B cell (primary cell): Measurements from ENCODE around the gene ZNF891. TPM values are rescaled to one million over a fixed set of nuclear protein-coding genes. Genes with fewer than 3 reads are reported as not detected.

Source experiments
- ATAC-seq: fragments of 200-7000 bp; cut with Tn5 transposase; one replicate; pipeline ENCODE4 v1.10.0; 2021; ENCODE audit warnings: low read depth, mild to moderate bottlenecking, moderate number of reproducible peaks, moderate library complexity
- CTCF ChIA-PET: fragments of 350-600 bp; sonication (Branson Sonifier 250); formaldehyde crosslinking; loops from one replicate; lab custom pipeline; 2021; ENCODE audit warnings: antibody characterized with exemption, inconsistent platforms; lab: Charles Lee
- POLR2A ChIA-PET: fragments of 350-600 bp; sonication (Branson Sonifier 250); formaldehyde crosslinking; loops from one replicate; lab custom pipeline; 2021; ENCODE audit warnings: antibody characterized with exemption; lab: Charles Lee
- DNase-seq: peaks from one replicate; pipeline ENCODE4 v3.0.0; 2013
- H2AFZ ChIP-seq: 2 replicates; pipeline ENCODE4 v1.6.1; 2012; ENCODE audit warnings: mild to moderate bottlenecking, low read depth, low read length; ENCODE audit not compliant: insufficient read depth, poor library complexity, severe bottlenecking
- H3K27ac ChIP-seq, 2 donors: 1 replicate in 1 of 2; 2 replicates in 1 of 2; pipeline ENCODE4 v1.5.1; 2012 to 2013; ENCODE audit warnings: low read length in 2 of 2, mild to moderate bottlenecking in 2 of 2, moderate library complexity in 1 of 2
- H3K27me3 ChIP-seq, 4 experiments: fragments of 200-600 bp in 1 of 4; sonication (generic) in 1 of 4; replicated peaks in 1 of 4; 1 replicate in 2 of 4; 2 replicates in 2 of 4; pipeline versions ENCODE4 v1.6.1 to v1.7.0; 2013 to 2016; ENCODE audit warnings: low read length in 3 of 4, mild to moderate bottlenecking in 2 of 4, mixed read lengths in 1 of 4, moderate library complexity in 1 of 4; ENCODE audit not compliant: insufficient read depth in 4 of 4, control insufficient read depth in 3 of 4; ENCODE audit errors: control extremely low read depth in 1 of 4
- H3K36me3 ChIP-seq, 2 experiments: replicated peaks in 1 of 2; 1 replicate in 1 of 2; 2 replicates in 1 of 2; pipeline versions ENCODE4 v1.6.1 to v1.7.1; 2013; ENCODE audit warnings: low read length in 1 of 2; ENCODE audit not compliant: insufficient read depth in 2 of 2, control insufficient read depth in 1 of 2; ENCODE audit errors: control extremely low read depth in 1 of 2, extremely low read depth in 1 of 2
- H3K4me1 ChIP-seq, 2 donors: fragments of 200-600 bp in 1 of 2; sonication (generic) in 1 of 2; 1 replicate in 1 of 2; 2 replicates in 1 of 2; pipeline versions ENCODE4 v1.5.1 to v1.6.1; 2013 to 2017; ENCODE audit warnings: low read length in 2 of 2; ENCODE audit not compliant: control insufficient read depth in 2 of 2, insufficient read depth in 2 of 2
- H3K4me2 ChIP-seq: replicated peaks from 2 replicates; pipeline ENCODE3; 2012; ENCODE audit warnings: mild to moderate bottlenecking, low read depth, low read length; ENCODE audit not compliant: poor library complexity, severe bottlenecking
- H3K4me3 ChIP-seq, 5 experiments: fragments of 200-600 bp in 1 of 5; sonication (generic) in 1 of 5; 1 replicate in 3 of 5; 2 replicates in 2 of 5; pipeline versions ENCODE4 v1.5.1 to v1.7.0; 2011 to 2016; ENCODE audit warnings: low read length in 4 of 5, mild to moderate bottlenecking in 4 of 5, low read depth in 2 of 5, control low read depth in 1 of 5, moderate library complexity in 1 of 5; ENCODE audit not compliant: insufficient read depth in 1 of 5; ENCODE audit errors: control extremely low read depth in 1 of 5, extremely low read depth in 1 of 5
- H3K79me2 ChIP-seq: fragments of 200-600 bp; sonication (generic); one replicate; pipeline ENCODE4 v1.6.0; 2016; ENCODE audit warnings: low read length; ENCODE audit not compliant: control insufficient read depth, insufficient read depth
- H3K9ac ChIP-seq: fragments of 200-600 bp; sonication (generic); 2 replicates; pipeline ENCODE4 v1.6.1; 2017; ENCODE audit warnings: mild to moderate bottlenecking, low read length, moderate library complexity
- H3K9me3 ChIP-seq, 3 donors: one replicate each; pipeline versions ENCODE4 v1.6.1 to v1.7.1; 2013; ENCODE audit warnings: low read length in 2 of 3; ENCODE audit not compliant: control insufficient read depth in 2 of 3, insufficient read depth in 1 of 3; ENCODE audit errors: control extremely low read depth in 1 of 3
- H4K20me1 ChIP-seq: 2 replicates; pipeline ENCODE4 v1.6.0; 2012; ENCODE audit warnings: mild to moderate bottlenecking, low read length; ENCODE audit not compliant: insufficient read depth, control insufficient read depth, poor library complexity, severe bottlenecking
- H3K27ac Mint-ChIP-seq: one replicate; pipeline ENCODE4 v1.8.0; 2021; ENCODE audit warnings: mixed read lengths
- H3K27me3 Mint-ChIP-seq: one replicate; pipeline ENCODE4 v1.8.0; 2021; ENCODE audit warnings: mixed read lengths
- H3K4me1 Mint-ChIP-seq: one replicate; pipeline ENCODE4 v1.8.0; 2021; ENCODE audit warnings: mixed read lengths
- H3K4me3 Mint-ChIP-seq: one replicate; pipeline ENCODE4 v1.8.0; 2021; ENCODE audit warnings: mixed read lengths
- H3K9me3 Mint-ChIP-seq: one replicate; pipeline ENCODE4 v1.8.0; 2022; ENCODE audit warnings: mixed read lengths; ENCODE audit not compliant: insufficient read depth
- CTCF ChIP-seq: fragments of 200-600 bp; IDR thresholded peaks from one replicate; pipeline ENCODE4 v1.8.0; 2022; ENCODE audit warnings: antibody characterized with exemption, mild to moderate bottlenecking
- EZH2 ChIP-seq: IDR thresholded peaks from 2 replicates; pipeline ENCODE4 v1.6.1; 2012; ENCODE audit warnings: borderline replicate concordance, low read depth, mild to moderate bottlenecking, moderate library complexity, low read length; ENCODE audit not compliant: insufficient read depth, poor library complexity, severe bottlenecking
- WGBS: methylation state at CpG from one replicate; pipeline ENCODE4 v1.1.5; 2013; ENCODE audit warnings: missing lambda C conversion rate; ENCODE audit not compliant: insufficient coverage; 5-methylcytosine and 5-hydroxymethylcytosine counted together
- intact Hi-C: fragments of 100-400 bp; cut with micrococcal nuclease; formaldehyde crosslinking; loops from one replicate; pipeline ENCODE4 v1.10.0; 2022
- polyA plus RNA-seq: library from polyadenylated mRNA; depleted of rRNA; stranded (reverse); fragments of >200 nt; gene quantifications from 2 replicates; pipeline ENCODE4 v1.2.3, GENCODE V29; 2012
- total RNA-seq, 2 donors: library from RNA; stranded (reverse); fragments of 120-200 nt in 1 of 2; gene quantifications; 1 replicate in 1 of 2; 2 replicates in 1 of 2; pipeline versions ENCODE4 v1.2.3 to v1.2.4, GENCODE V29; 2013 to 2022

Gene ZNF891
- total and polyA plus RNA-seq, 2 donors (not counting 1 experiment from before 2014, with no cell fraction given): 1.5 to 6.8 TPM

GRCh38 chr12:133156125-133156690, 26.1 kb upstream of the ZNF891 start:
- peaks cover 6 to 48% of the 10 kb centered on the region in 2 experiments for H3K36me3 ChIP-seq
- no peaks in the 10 kb centered on the region for H4K20me1 ChIP-seq
- no peaks in the 10 kb centered on the region for H3K27me3 Mint-ChIP-seq
- H3K79me2 ChIP-seq: no peaks in the 10 kb centered on the region
- no CpG with 5 or more reads among the region's 2 CpGs for WGBS
- TF ChIP-seq CTCF: no peak
- no peak for TF ChIP-seq EZH2
- H3K9me3 Mint-ChIP-seq: peaks cover 34% of the 10 kb centered on the region
- no peak overlapping the region for H3K27ac ChIP-seq
- peaks cover 18 to 89% (median 45%) of the 10 kb centered on the region in 3 donors for H3K9me3 ChIP-seq
- H2AFZ ChIP-seq: no peak overlapping the region
- intact Hi-C loops: no loop called here
- no peak overlapping the region for H3K9ac ChIP-seq
- ChIA-PET POLR2A (no interaction called here), CTCF (no interaction called here)
- no peak overlapping the region for H3K4me3 ChIP-seq
- H3K4me3 Mint-ChIP-seq: no peak overlapping the region
- DNase-seq (no peak), ATAC-seq (no peak)
- no peaks in the 10 kb centered on the region for H3K4me1 ChIP-seq
- no peaks in the 10 kb centered on the region for H3K27me3 ChIP-seq
- H3K4me2 ChIP-seq: no peak overlapping the region
- H3K27ac Mint-ChIP-seq: no peak overlapping the region
- H3K4me1 Mint-ChIP-seq: no peaks in the 10 kb centered on the region

GRCh38 chr12:133145981-133146380, 15.9 kb upstream of the ZNF891 start:
- Histone ChIP-seq H3K9ac (no peak overlapping the region), H3K36me3 (peaks cover 1 to 22% of the 10 kb centered on the region in 2 experiments), H3K9me3 (peaks cover 4 to 62% (median 51%) of the 10 kb centered on the region in 3 donors), H3K4me1 (no peaks in the 10 kb centered on the region), H3K27me3 (no peaks in the 10 kb centered on the region), H2AFZ (no peak overlapping the region), H3K4me2 (no peak overlapping the region), H3K79me2 (no peaks in the 10 kb centered on the region), H3K27ac (no peak overlapping the region), H4K20me1 (no peaks in the 10 kb centered on the region), H3K4me3 (no peak overlapping the region)
- H3K27me3 Mint-ChIP-seq: no peaks in the 10 kb centered on the region
- no peak overlapping the region for H3K4me3 Mint-ChIP-seq
- no peak overlapping the region for H3K27ac Mint-ChIP-seq
- POLR2A ChIA-PET: no interaction called here
- H3K9me3 Mint-ChIP-seq: peaks cover 32% of the 10 kb centered on the region
- TF ChIP-seq EZH2: no peak
- TF ChIP-seq CTCF: no peak
- intact Hi-C loops: no loop called here
- WGBS: 100% methylated on average over 1 of the region's 2 CpGs
- ATAC-seq: no peak
- CTCF ChIA-PET: no interaction called here
- DNase-seq: no peak
- H3K4me1 Mint-ChIP-seq: no peaks in the 10 kb centered on the region
